HepG2 (cell line): ENCODE data around the gene TBCE. TPM values are rescaled to one million over a fixed set of nuclear protein-coding genes. Genes with fewer than 3 reads are reported as not detected.

Experiments
- ELF3 ChIP-seq: IDR thresholded peaks from 2 replicates; pipeline ENCODE4 v1.6.1; 2016; ENCODE audit warnings: missing genetic modification reagents, missing compliant biosample characterization
- ETV6 ChIP-seq: sonication (generic); formaldehyde crosslinking; conservative IDR thresholded peaks from 2 replicates; pipeline ENCODE4 v1.4.0; 2020; ENCODE audit warnings: missing genetic modification reagents
- ONECUT2 ChIP-seq: sonication (generic); formaldehyde crosslinking; IDR thresholded peaks from 2 replicates; pipeline ENCODE4 v1.4.0; 2020; ENCODE audit warnings: missing genetic modification reagents
- RAD51 ChIP-seq: fragments of 450-650 bp; IDR thresholded peaks from 2 replicates; pipeline ENCODE4 v1.6.1; 2016; ENCODE audit warnings: borderline replicate concordance
- ZNF317 ChIP-seq: sonication (generic); formaldehyde crosslinking; IDR thresholded peaks from 2 replicates; pipeline ENCODE4 v1.5.0; 2020; ENCODE audit warnings: mild to moderate bottlenecking, missing genetic modification reagents
- ZNF333 ChIP-seq: sonication (generic); formaldehyde crosslinking; IDR thresholded peaks from 2 replicates; pipeline ENCODE4 v1.4.0; 2020; ENCODE audit warnings: mild to moderate bottlenecking, missing genetic modification reagents, borderline replicate concordance
- ZNF7 ChIP-seq: IDR thresholded peaks from 2 replicates; pipeline ENCODE4 v1.6.1; 2016; ENCODE audit warnings: missing biosample characterization, missing genetic modification reagents
- polyA plus RNA-seq, 8 experiments: library from polyadenylated mRNA; depleted of rRNA in 3 of 8; stranded (reverse) in 7 of 8; unstranded in 1 of 8; fragments of >200 nt; fragmentation: Illumina TruSeq in 4 of 8; extraction: Trizol in 4 of 8; gene quantifications; 2 replicates each; pipeline versions ENCODE4 v1.2.1 to v1.2.3, GENCODE V29; 2011 to 2016; ENCODE audit warnings: low read depth in 4 of 8, missing spikeins in 1 of 8, mixed read lengths in 1 of 8; ENCODE audit not compliant: insufficient read depth in 1 of 8
- total RNA-seq, 5 experiments: library from RNA; depleted of rRNA; stranded (reverse); fragments of >200 nt; fragmentation: Illumina TruSeq; extraction: Trizol; gene quantifications; 2 replicates each; pipeline ENCODE4 v1.2.3, GENCODE V29; 2016; ENCODE audit warnings: low read depth in 1 of 5
- TF ChIP-seq, protein P1 (sequence below): sonication (generic); formaldehyde crosslinking; IDR thresholded peaks from 2 replicates; pipeline ENCODE4 v1.8.0; 2022; ENCODE audit warnings: mild to moderate bottlenecking, missing genetic modification reagents
- TF ChIP-seq, protein P2 (sequence below): sonication (generic); formaldehyde crosslinking; IDR thresholded peaks from 2 replicates; pipeline ENCODE4 v1.8.1; 2022; ENCODE audit warnings: low read depth, mild to moderate bottlenecking, missing genetic modification reagents
- TF ChIP-seq, protein P3 (sequence below): sonication (generic); formaldehyde crosslinking; IDR thresholded peaks from 2 replicates; pipeline ENCODE4 v1.8.1; 2023; ENCODE audit warnings: mild to moderate bottlenecking, missing genetic modification reagents
- TF ChIP-seq, protein P4 (sequence below): IDR thresholded peaks from 2 replicates; pipeline ENCODE4 v1.6.1; 2016; ENCODE audit warnings: low read depth, borderline replicate concordance

The TBCE gene
- total and polyA plus RNA-seq, 2 of the 13 experiments (the other 11 are each of a cell fraction or from before 2014, with no cell fraction given), result 25.6 to 31.1 TPM

DNA sequence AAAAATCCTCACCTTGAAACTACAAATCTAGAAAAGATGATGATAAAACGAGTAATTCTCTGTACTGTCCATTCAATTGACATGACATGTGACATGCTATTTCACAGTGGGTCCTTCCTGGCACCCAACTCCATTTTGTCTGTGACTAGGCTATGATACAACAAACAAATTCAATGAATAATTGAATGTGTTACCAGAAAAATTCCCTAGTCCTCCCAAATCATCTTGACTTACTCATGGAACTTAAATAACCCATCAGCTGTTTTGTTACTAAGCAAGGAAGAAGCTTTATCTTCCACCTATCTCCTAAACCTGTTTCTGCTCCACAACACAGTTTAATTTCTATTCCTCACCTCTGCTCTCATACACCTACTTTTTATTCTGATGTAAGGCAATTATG, 106.6 kb downstream of the TBCE start (continued):
- TF ChIP-seq ZNF333 (CRISPR knock-in tag) (no peak), ETV6 (CRISPR knock-in tag) (no peak), ZNF7 (CRISPR knock-in tag) (no peak), ONECUT2 (CRISPR knock-in tag) (no peak), ZNF317 (no peak), RAD51 (no peak), ELF3 (CRISPR knock-in tag) (no peak)
- TF ChIP-seq, protein P1, sequence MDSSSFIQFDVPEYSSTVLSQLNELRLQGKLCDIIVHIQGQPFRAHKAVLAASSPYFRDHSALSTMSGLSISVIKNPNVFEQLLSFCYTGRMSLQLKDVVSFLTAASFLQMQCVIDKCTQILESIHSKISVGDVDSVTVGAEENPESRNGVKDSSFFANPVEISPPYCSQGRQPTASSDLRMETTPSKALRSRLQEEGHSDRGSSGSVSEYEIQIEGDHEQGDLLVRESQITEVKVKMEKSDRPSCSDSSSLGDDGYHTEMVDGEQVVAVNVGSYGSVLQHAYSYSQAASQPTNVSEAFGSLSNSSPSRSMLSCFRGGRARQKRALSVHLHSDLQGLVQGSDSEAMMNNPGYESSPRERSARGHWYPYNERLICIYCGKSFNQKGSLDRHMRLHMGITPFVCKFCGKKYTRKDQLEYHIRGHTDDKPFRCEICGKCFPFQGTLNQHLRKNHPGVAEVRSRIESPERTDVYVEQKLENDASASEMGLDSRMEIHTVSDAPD (CRISPR knock-in tag), result no peak
- TF ChIP-seq, protein P2, sequence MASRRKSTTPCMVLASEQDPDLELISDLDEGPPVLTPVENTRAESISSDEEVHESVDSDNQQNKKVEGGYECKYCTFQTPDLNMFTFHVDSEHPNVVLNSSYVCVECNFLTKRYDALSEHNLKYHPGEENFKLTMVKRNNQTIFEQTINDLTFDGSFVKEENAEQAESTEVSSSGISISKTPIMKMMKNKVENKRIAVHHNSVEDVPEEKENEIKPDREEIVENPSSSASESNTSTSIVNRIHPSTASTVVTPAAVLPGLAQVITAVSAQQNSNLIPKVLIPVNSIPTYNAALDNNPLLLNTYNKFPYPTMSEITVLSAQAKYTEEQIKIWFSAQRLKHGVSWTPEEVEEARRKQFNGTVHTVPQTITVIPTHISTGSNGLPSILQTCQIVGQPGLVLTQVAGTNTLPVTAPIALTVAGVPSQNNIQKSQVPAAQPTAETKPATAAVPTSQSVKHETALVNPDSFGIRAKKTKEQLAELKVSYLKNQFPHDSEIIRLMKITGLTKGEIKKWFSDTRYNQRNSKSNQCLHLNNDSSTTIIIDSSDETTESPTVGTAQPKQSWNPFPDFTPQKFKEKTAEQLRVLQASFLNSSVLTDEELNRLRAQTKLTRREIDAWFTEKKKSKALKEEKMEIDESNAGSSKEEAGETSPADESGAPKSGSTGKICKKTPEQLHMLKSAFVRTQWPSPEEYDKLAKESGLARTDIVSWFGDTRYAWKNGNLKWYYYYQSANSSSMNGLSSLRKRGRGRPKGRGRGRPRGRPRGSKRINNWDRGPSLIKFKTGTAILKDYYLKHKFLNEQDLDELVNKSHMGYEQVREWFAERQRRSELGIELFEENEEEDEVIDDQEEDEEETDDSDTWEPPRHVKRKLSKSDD (CRISPR knock-in tag), result no peak
- TF ChIP-seq, protein P3, sequence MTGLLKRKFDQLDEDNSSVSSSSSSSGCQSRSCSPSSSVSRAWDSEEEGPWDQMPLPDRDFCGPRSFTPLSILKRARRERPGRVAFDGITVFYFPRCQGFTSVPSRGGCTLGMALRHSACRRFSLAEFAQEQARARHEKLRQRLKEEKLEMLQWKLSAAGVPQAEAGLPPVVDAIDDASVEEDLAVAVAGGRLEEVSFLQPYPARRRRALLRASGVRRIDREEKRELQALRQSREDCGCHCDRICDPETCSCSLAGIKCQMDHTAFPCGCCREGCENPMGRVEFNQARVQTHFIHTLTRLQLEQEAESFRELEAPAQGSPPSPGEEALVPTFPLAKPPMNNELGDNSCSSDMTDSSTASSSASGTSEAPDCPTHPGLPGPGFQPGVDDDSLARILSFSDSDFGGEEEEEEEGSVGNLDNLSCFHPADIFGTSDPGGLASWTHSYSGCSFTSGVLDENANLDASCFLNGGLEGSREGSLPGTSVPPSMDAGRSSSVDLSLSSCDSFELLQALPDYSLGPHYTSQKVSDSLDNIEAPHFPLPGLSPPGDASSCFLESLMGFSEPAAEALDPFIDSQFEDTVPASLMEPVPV (CRISPR knock-in tag), result no peak
- TF ChIP-seq, protein P4, sequence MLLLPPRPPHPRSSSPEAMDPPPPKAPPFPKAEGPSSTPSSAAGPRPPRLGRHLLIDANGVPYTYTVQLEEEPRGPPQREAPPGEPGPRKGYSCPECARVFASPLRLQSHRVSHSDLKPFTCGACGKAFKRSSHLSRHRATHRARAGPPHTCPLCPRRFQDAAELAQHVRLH (CRISPR knock-in tag), result no peak
- TF ChIP-seq, all 625 proteins: peak for 0
